Ascending aorta (tissue), 2 donors: ENCODE results near the gene RNASE8. TPM values are rescaled to one million over a fixed set of nuclear protein-coding genes. Genes with fewer than 3 reads are reported as not detected.

Experiments
- DNase-seq, 2 donors: peaks; one replicate each; pipeline ENCODE4 v3.0.0-alpha.2; 2019; ENCODE audit warnings: low spot score in 2 of 2
- H3K27ac ChIP-seq, 2 donors: fragments of 200-600 bp; sonication (generic); one replicate each; pipeline ENCODE4 v1.5.1; 2016 to 2017; ENCODE audit warnings: mild to moderate bottlenecking in 1 of 2
- H3K27me3 ChIP-seq: fragments of 200-600 bp; sonication (generic); one replicate; pipeline ENCODE4 v1.5.1; 2017
- H3K36me3 ChIP-seq, 2 donors: fragments of 200-600 bp; sonication (generic); one replicate each; pipeline ENCODE4 v1.5.1; 2016
- H3K4me1 ChIP-seq, 2 donors: fragments of 200-600 bp; sonication (generic); one replicate each; pipeline ENCODE4 v1.5.1; 2016 to 2017; ENCODE audit warnings: mild to moderate bottlenecking in 1 of 2
- H3K4me3 ChIP-seq, 2 donors: fragments of 200-600 bp; sonication (generic); one replicate each; pipeline ENCODE4 v1.5.1; 2016 to 2017; ENCODE audit warnings: mild to moderate bottlenecking in 1 of 2
- H3K9me3 ChIP-seq, 2 donors: fragments of 200-600 bp; sonication (generic); one replicate each; pipeline ENCODE4 v1.5.1; 2016
- CTCF ChIP-seq, 3 experiments: fragments of 200-600 bp in 2 of 3; fragments of 450-650 bp in 1 of 3; sonication (generic) in 2 of 3; IDR thresholded peaks; one replicate each; pipeline ENCODE4 v1.5.1; 2016 to 2019; ENCODE audit warnings: antibody characterized with exemption in 3 of 3, mild to moderate bottlenecking in 1 of 3, moderate library complexity in 1 of 3
- intact Hi-C: fragments of 100-400 bp; cut with DNase I; formaldehyde crosslinking; loops from one replicate; pipeline ENCODE4 v1.15.1; 2023
- total RNA-seq: library from RNA; depleted of rRNA; stranded (reverse); fragments of >200 nt; gene quantifications from one replicate; pipeline ENCODE4 v1.1.0, GENCODE V29; 2016

RNASE8 gene
- total RNA-seq, 1 donor from 2014 or later: not detected

- Histone ChIP-seq H3K27ac (no peak overlapping the region), H3K36me3 (peaks cover 86 to 94% of the 10 kb centered on the region in 2 donors)
- intact Hi-C loops: no loop called here
These were observed 21.1 kb downstream of the RNASE8 start for GRCh38 chr14:21078726-21079125.

GRCh38 chr14:21081521-21082142 lies 24.0 kb downstream of the RNASE8 start:
- H3K4me3 ChIP-seq: no peak overlapping the region
- no peaks in the 10 kb centered on the region for H3K4me1 ChIP-seq
- H3K27ac ChIP-seq: no peak overlapping the region
- TF ChIP-seq CTCF (IDR thresholded peaks at IDR 0.05): no peak
- peaks cover 77 to 94% of the 10 kb centered on the region in 2 donors for H3K36me3 ChIP-seq
- no peaks in the 10 kb centered on the region for H3K27me3 ChIP-seq
- intact Hi-C loops: no loop called here
- no peak for DNase-seq
- no peaks in the 10 kb centered on the region for H3K9me3 ChIP-seq

More at GRCh38 chr14:21078726-21079125, 21.1 kb downstream of the RNASE8 start:
- H3K4me1 ChIP-seq: no peaks in the 10 kb centered on the region
- no peaks in the 10 kb centered on the region for H3K9me3 ChIP-seq
- DNase-seq: no peak
- H3K27me3 ChIP-seq: no peaks in the 10 kb centered on the region
- H3K4me3 ChIP-seq: no peak overlapping the region
- no peak for TF ChIP-seq CTCF (IDR thresholded peaks at IDR 0.05)

- H3K36me3 ChIP-seq: peaks cover 56 to 82% of the 10 kb centered on the region in 2 donors
- peaks cover 0 to 2% of the 10 kb centered on the region in 2 donors for H3K4me1 ChIP-seq
- intact Hi-C loops: no loop called here
- H3K27me3 ChIP-seq: no peaks in the 10 kb centered on the region
- H3K4me3 ChIP-seq: no peak overlapping the region
- TF ChIP-seq CTCF (IDR thresholded peaks at IDR 0.05): no peak
- no peak overlapping the region for H3K27ac ChIP-seq
- no peaks in the 10 kb centered on the region for H3K9me3 ChIP-seq
- DNase-seq: no peak
These were observed 26.1 kb downstream of the RNASE8 start for GRCh38 chr14:21083565-21084325.

- Histone ChIP-seq H3K27ac (no peak overlapping the region), H3K27me3 (no peaks in the 10 kb centered on the region), H3K4me1 (peaks cover 0 to 2% of the 10 kb centered on the region in 2 donors), H3K9me3 (no peaks in the 10 kb centered on the region), H3K4me3 (no peak overlapping the region), H3K36me3 (peaks cover 50 to 82% of the 10 kb centered on the region in 2 donors)
- TF ChIP-seq CTCF (IDR thresholded peaks at IDR 0.05): no peak
- DNase-seq: no peak
- intact Hi-C loops: no loop called here
These were observed 26.8 kb downstream of the RNASE8 start for GRCh38 chr14:21084396-21084795.

- TF ChIP-seq CTCF (IDR thresholded peaks at IDR 0.05): no peak
- no peak overlapping the region for H3K4me3 ChIP-seq
- intact Hi-C loops: no loop called here
- peak overlapping the region in 1 of 2 donors; percentile 18 for H3K27ac ChIP-seq
- H3K4me1 ChIP-seq: peaks cover 0 to 2% of the 10 kb centered on the region in 2 donors
- DNase-seq: no peak
- H3K9me3 ChIP-seq: no peaks in the 10 kb centered on the region
- H3K27me3 ChIP-seq: no peaks in the 10 kb centered on the region
- peaks cover 53 to 80% of the 10 kb centered on the region in 2 donors for H3K36me3 ChIP-seq
These were observed 27.6 kb downstream of the RNASE8 start for GRCh38 chr14:21084998-21085853.
